Endothelial cell of umbilical vein (primary cell): Measurements from ENCODE around the gene LRP2. TPM values are rescaled to one million over a fixed set of nuclear protein-coding genes. Genes with fewer than 3 reads are reported as not detected.

Experiments used
- BruUV-seq: library from RNA; stranded (reverse); fragments of 400-500 nt; replicated peaks from 2 replicates; lab custom pipeline; 2021; lab: Mats Ljungman, UMichigan
- CTCF ChIA-PET: fragments of 300-600, 350-600 bp; sonication (Branson Sonifier 250); formaldehyde crosslinking; loops from one replicate; lab custom pipeline; 2021; ENCODE audit warnings: antibody characterized with exemption, inconsistent platforms; lab: Charles Lee
- POLR2A ChIA-PET: fragments of 300-600, 350-600 bp; sonication (Branson Sonifier 250); formaldehyde crosslinking; loops from one replicate; lab custom pipeline; 2021; ENCODE audit warnings: antibody characterized with exemption, inconsistent platforms; lab: Charles Lee
- DNase-seq: peaks from one replicate; pipeline ENCODE4 v3.0.0-alpha.2; 2011; ENCODE audit warnings: low read depth, low spot score
- FAIRE-seq: peaks from 2 replicates; lab custom pipeline; 2011; peaks lifted over from hg19 to GRCh38; lab: Jason Lieb, UNC
- H2AFZ ChIP-seq: 2 replicates; pipeline ENCODE4 v1.6.0; 2012; ENCODE audit warnings: low read depth, low read length, control low read depth, inconsistent platforms
- H3K27ac ChIP-seq: 2 replicates; pipeline ENCODE4 v1.5.1; 2011; ENCODE audit warnings: low read depth, mild to moderate bottlenecking, control low read depth, low read length, moderate library complexity; ENCODE audit not compliant: insufficient read depth
- H3K27me3 ChIP-seq, 2 experiments: 2 replicates each; pipeline versions ENCODE4 v1.6.0 to v1.6.1; 2011; ENCODE audit warnings: low read length in 2 of 2, mixed read lengths in 1 of 2; ENCODE audit not compliant: control insufficient read depth in 2 of 2, insufficient read depth in 2 of 2
- H3K36me3 ChIP-seq, 2 experiments: 2 replicates in 1 of 2; 3 replicates in 1 of 2; pipeline ENCODE4 v1.5.1; 2011; ENCODE audit warnings: low read length in 2 of 2, mild to moderate bottlenecking in 1 of 2, moderate library complexity in 1 of 2; ENCODE audit not compliant: control insufficient read depth in 2 of 2, insufficient read depth in 2 of 2; ENCODE audit errors: extremely low read depth in 1 of 2
- H3K4me1 ChIP-seq: 3 replicates; pipeline ENCODE4 v1.5.1; 2011; ENCODE audit warnings: mild to moderate bottlenecking, low read length; ENCODE audit not compliant: control insufficient read depth, insufficient read depth; ENCODE audit errors: extremely low read depth
- H3K4me2 ChIP-seq: 2 replicates; pipeline ENCODE4 v1.6.1; 2011; ENCODE audit warnings: low read length, control low read depth, mixed read lengths; ENCODE audit not compliant: insufficient read depth
- H3K4me3 ChIP-seq, 3 experiments: fragments of 200-600 bp in 1 of 3; sonication (generic), shearing (Covaris generic) in 1 of 3; replicated peaks in 1 of 3; 2 replicates each; pipeline ENCODE4 v1.5.1; 2011 to 2016; ENCODE audit warnings: control low read depth in 3 of 3, low read length in 3 of 3, mild to moderate bottlenecking in 2 of 3, inconsistent platforms in 1 of 3, low read depth in 1 of 3, moderate library complexity in 1 of 3; ENCODE audit not compliant: insufficient read depth in 1 of 3
- H3K79me2 ChIP-seq: 2 replicates; pipeline ENCODE4 v1.6.0; 2012; ENCODE audit warnings: low read length, inconsistent platforms; ENCODE audit not compliant: control insufficient read depth, insufficient read depth
- H3K9ac ChIP-seq: replicated peaks from 2 replicates; pipeline ENCODE3; 2011; ENCODE audit warnings: low read length, control low read depth; ENCODE audit not compliant: insufficient read depth; ENCODE audit errors: extremely low read depth
- H3K9me1 ChIP-seq: replicated peaks from 3 replicates; pipeline ENCODE4 v1.6.0; 2011; ENCODE audit warnings: mild to moderate bottlenecking, low read length; ENCODE audit not compliant: control insufficient read depth, insufficient read depth; ENCODE audit errors: extremely low read depth
- H3K9me3 ChIP-seq: replicated peaks from 2 replicates; pipeline ENCODE4 v1.5.1; 2012; ENCODE audit warnings: low read length, inconsistent platforms; ENCODE audit not compliant: control insufficient read depth, insufficient read depth
- H4K20me1 ChIP-seq: replicated peaks from 2 replicates; pipeline ENCODE3; 2011; ENCODE audit warnings: mild to moderate bottlenecking, low read length; ENCODE audit not compliant: control insufficient read depth, insufficient read depth; ENCODE audit errors: extremely low read depth
- EZH2 ChIP-seq: IDR thresholded peaks from 2 replicates; pipeline ENCODE4 v1.6.1; 2012; ENCODE audit warnings: borderline replicate concordance, low read depth, mild to moderate bottlenecking, moderate library complexity, low read length, inconsistent platforms; ENCODE audit not compliant: severe bottlenecking
- FOS ChIP-seq: IDR thresholded peaks from 2 replicates; pipeline ENCODE4 v1.6.1; 2011; ENCODE audit warnings: mild to moderate bottlenecking, low read length, moderate library complexity, borderline replicate concordance; ENCODE audit not compliant: insufficient read depth
- GATA2 ChIP-seq: IDR thresholded peaks from 2 replicates; pipeline ENCODE4 v1.7.0; 2011; ENCODE audit warnings: low read depth, mild to moderate bottlenecking, moderate library complexity, mixed read lengths, low read length; ENCODE audit not compliant: insufficient read length, insufficient read depth
- JUN ChIP-seq: IDR thresholded peaks from 2 replicates; pipeline ENCODE4 v1.6.1; 2011; ENCODE audit warnings: borderline replicate concordance, low read depth; ENCODE audit not compliant: insufficient read length, insufficient read depth
- MYC ChIP-seq: IDR thresholded peaks from one replicate; pipeline ENCODE4 v1.6.1; 2011; ENCODE audit warnings: mild to moderate bottlenecking, low read depth, low read length
- POLR2A ChIP-seq: IDR thresholded peaks from 2 replicates; pipeline ENCODE4 v1.6.1; 2012; ENCODE audit warnings: low read depth, mild to moderate bottlenecking, control low read depth, low read length
- POLR2AphosphoS5 ChIP-seq: IDR thresholded peaks from 2 replicates; pipeline ENCODE4 v1.6.1; 2012; ENCODE audit warnings: low read depth, mild to moderate bottlenecking, control low read depth, low read length, moderate library complexity; ENCODE audit not compliant: insufficient read depth
- dilution Hi-C: fragments of 300-500 bp; cut with MboI; formaldehyde crosslinking; loops from one replicate; pipeline ENCODE4 v1.15.0; 2019; ENCODE audit warnings: low sequenced_read_pairs; ENCODE audit not compliant: extremely low pct_ligation_motif_present
- intact Hi-C: fragments of 100-400 bp; cut with micrococcal nuclease; formaldehyde crosslinking; loops from one replicate; pipeline ENCODE4 v1.10.0; 2022
- polyA plus RNA-seq, 4 experiments: library from polyadenylated mRNA; depleted of rRNA in 3 of 4; stranded (reverse) in 3 of 4; unstranded in 1 of 4; fragments of >200 nt; gene quantifications; 2 replicates each; pipeline versions ENCODE4 v1.2.1 to v1.2.3, GENCODE V29; 2011 to 2012; ENCODE audit warnings: missing spikeins in 1 of 4
- total RNA-seq: library from RNA; stranded (reverse); gene quantifications from 2 replicates; pipeline ENCODE4 v1.2.3, GENCODE V29; 2021
- TF ChIP-seq, protein P1 (sequence below), 2 donors: IDR thresholded peaks; 1 replicate in 1 of 2; 2 replicates in 1 of 2; pipeline ENCODE4 v1.5.1; 2011; ENCODE audit warnings: low read length in 2 of 2, mild to moderate bottlenecking in 2 of 2, moderate library complexity in 2 of 2, control low read depth in 1 of 2, inconsistent platforms in 1 of 2, low read depth in 1 of 2; ENCODE audit not compliant: insufficient read depth in 1 of 2; ENCODE audit errors: extremely low read depth in 1 of 2
- TF ChIP-seq, protein P2 (sequence below): IDR thresholded peaks from 2 replicates; pipeline ENCODE4 v1.6.1; 2011; ENCODE audit not compliant: insufficient read depth, insufficient read length

LRP2 gene
- total and polyA plus RNA-seq, 2 donors (not counting 3 experiments of a cell fraction or from before 2014, with no cell fraction given): not detected

DNA sequence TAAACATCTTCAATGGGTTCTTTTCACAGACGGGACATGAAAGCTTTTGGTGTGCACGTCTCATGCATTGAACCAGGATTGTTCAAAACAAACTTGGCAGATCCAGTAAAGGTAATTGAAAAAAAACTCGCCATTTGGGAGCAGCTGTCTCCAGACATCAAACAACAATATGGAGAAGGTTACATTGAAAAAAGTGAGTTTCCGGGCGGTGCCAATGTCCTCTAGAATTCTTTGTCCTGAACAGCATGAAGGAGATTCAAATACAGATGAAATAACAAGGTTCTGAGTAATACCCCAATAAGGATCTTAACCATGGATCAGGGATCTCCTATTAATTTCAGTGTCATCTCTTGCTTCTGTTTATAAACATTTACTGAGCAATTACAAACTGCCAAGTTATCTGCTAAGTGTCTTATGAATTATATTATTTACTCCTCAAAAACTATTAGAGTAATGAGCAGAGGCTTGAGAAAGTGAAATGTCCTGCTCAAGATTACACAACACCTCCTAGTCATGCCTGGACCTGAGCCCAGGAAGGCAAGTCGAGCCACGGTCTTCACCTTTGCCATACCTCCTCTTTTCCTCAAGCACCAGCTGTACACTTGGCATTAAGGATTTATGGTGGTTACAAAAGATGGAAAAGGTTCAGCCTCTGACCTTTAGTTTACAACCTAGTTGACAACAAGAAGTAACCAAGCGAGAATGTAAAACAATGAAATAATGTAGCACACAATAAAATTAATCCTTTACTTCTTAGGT, 270.4 kb downstream of the LRP2 start:
- H3K9me3 ChIP-seq: no peaks in the 10 kb centered on the region
- intact Hi-C loops: no loop called here
- H3K36me3 ChIP-seq: no peaks in the 10 kb centered on the region
- TF ChIP-seq JUN (no peak), POLR2A (no peak), EZH2 (no peak), POLR2AphosphoS5 (no peak), MYC (no peak), GATA2 (no peak), FOS (no peak)
- TF ChIP-seq, protein P1, sequence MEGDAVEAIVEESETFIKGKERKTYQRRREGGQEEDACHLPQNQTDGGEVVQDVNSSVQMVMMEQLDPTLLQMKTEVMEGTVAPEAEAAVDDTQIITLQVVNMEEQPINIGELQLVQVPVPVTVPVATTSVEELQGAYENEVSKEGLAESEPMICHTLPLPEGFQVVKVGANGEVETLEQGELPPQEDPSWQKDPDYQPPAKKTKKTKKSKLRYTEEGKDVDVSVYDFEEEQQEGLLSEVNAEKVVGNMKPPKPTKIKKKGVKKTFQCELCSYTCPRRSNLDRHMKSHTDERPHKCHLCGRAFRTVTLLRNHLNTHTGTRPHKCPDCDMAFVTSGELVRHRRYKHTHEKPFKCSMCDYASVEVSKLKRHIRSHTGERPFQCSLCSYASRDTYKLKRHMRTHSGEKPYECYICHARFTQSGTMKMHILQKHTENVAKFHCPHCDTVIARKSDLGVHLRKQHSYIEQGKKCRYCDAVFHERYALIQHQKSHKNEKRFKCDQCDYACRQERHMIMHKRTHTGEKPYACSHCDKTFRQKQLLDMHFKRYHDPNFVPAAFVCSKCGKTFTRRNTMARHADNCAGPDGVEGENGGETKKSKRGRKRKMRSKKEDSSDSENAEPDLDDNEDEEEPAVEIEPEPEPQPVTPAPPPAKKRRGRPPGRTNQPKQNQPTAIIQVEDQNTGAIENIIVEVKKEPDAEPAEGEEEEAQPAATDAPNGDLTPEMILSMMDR (IDR thresholded peaks at IDR 0.05; ENCODE audit: extremely low read depth in 1 of 2, insufficient read depth in 1 of 2, low read depth in 1 of 2, low read length in 2 of 2): no peak
- TF ChIP-seq, protein P2, sequence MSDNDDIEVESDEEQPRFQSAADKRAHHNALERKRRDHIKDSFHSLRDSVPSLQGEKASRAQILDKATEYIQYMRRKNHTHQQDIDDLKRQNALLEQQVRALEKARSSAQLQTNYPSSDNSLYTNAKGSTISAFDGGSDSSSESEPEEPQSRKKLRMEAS: no peak
- H4K20me1 ChIP-seq: no peaks in the 10 kb centered on the region
- FAIRE-seq: no peak
- ChIA-PET POLR2A (no interaction called here), CTCF (no interaction called here)
- no peaks in the 10 kb centered on the region for H3K4me1 ChIP-seq
- no peaks in the 10 kb centered on the region for H3K27me3 ChIP-seq
- no peak for DNase-seq
- H3K79me2 ChIP-seq: no peaks in the 10 kb centered on the region
- no peak overlapping the region for H3K9ac ChIP-seq
- H3K4me2 ChIP-seq: no peak overlapping the region
- dilution Hi-C loops: no loop called here
- no peak overlapping the region for H3K4me3 ChIP-seq
- BruUV-seq: no TSS peak
- no peaks in the 10 kb centered on the region for H3K9me1 ChIP-seq
- no peak overlapping the region for H3K27ac ChIP-seq
- H2AFZ ChIP-seq: no peak overlapping the region
